SU-DHL-6 (cell line): ENCODE results near the gene GRIA1.

Experiments used
- H2AFZ ChIP-seq: fragments of 200-600 bp; sonication (generic); 2 replicates; pipeline ENCODE4 v1.6.1; 2014; ENCODE audit warnings: low read depth, mild to moderate bottlenecking, moderate library complexity, mixed read lengths, antibody characterized with exemption, low read length; ENCODE audit not compliant: severe bottlenecking
- H3F3A ChIP-seq: fragments of 200-600 bp; shearing (Covaris generic); 2 replicates; pipeline ENCODE4 v1.6.0; 2016; ENCODE audit warnings: antibody characterized with exemption, mild to moderate bottlenecking; ENCODE audit not compliant: insufficient read depth
- H3K27ac ChIP-seq: fragments of 200-600 bp; sonication (generic); 2 replicates; pipeline ENCODE4 v1.5.1; 2016; ENCODE audit warnings: low read depth, mild to moderate bottlenecking, low read length, moderate library complexity, mixed read lengths
- H3K27me3 ChIP-seq: fragments of 200-600 bp; sonication (generic), shearing (Covaris generic); 2 replicates; pipeline ENCODE4 v1.6.0; 2014; ENCODE audit warnings: mild to moderate bottlenecking, low read length
- H3K36me3 ChIP-seq: fragments of 200-600 bp; sonication (generic); 2 replicates; pipeline ENCODE4 v1.6.1; 2014; ENCODE audit warnings: mild to moderate bottlenecking, low read length, mixed read lengths
- H3K4me2 ChIP-seq: fragments of 300-600, 200-600 bp; shearing (Covaris generic), sonication (generic); 2 replicates; pipeline ENCODE4 v1.6.0; 2014; ENCODE audit warnings: low read length, low read depth, mild to moderate bottlenecking; ENCODE audit not compliant: poor library complexity, severe bottlenecking
- H3K4me3 ChIP-seq: fragments of 200-600 bp; sonication (generic); 2 replicates; pipeline ENCODE4 v1.5.1; 2014; ENCODE audit warnings: antibody characterized with exemption, low read length, mild to moderate bottlenecking, mixed read lengths; ENCODE audit not compliant: insufficient read depth, poor library complexity, severe bottlenecking
- H3K79me2 ChIP-seq: fragments of 200-600 bp; sonication (generic); 2 replicates; pipeline ENCODE4 v1.6.1; 2014; ENCODE audit warnings: mild to moderate bottlenecking, low read length, moderate library complexity; ENCODE audit not compliant: insufficient read depth
- H3K9ac ChIP-seq: fragments of 200-600 bp; sonication (generic); 2 replicates; pipeline ENCODE4 v1.7.0; 2014; ENCODE audit warnings: mild to moderate bottlenecking, low read length
- H3K9me2 ChIP-seq: fragments of 200-600 bp; sonication (generic); replicated peaks from 2 replicates; pipeline ENCODE4 v1.6.1; 2014; ENCODE audit warnings: low read length; ENCODE audit not compliant: insufficient read depth
- H3K9me3 ChIP-seq: fragments of 200-600 bp; sonication (generic); 2 replicates; pipeline ENCODE4 v1.6.1; 2014; ENCODE audit warnings: low read length, mixed read lengths; ENCODE audit not compliant: insufficient read depth
- H4K20me1 ChIP-seq: fragments of 200-600 bp; sonication (generic); 2 replicates; pipeline ENCODE4 v1.6.1; 2014; ENCODE audit warnings: low read depth, mild to moderate bottlenecking, antibody characterized with exemption, low read length, moderate library complexity, mixed read lengths
- EZH2phosphoT487 ChIP-seq: fragments of 200-600 bp; sonication (generic), shearing (Covaris generic); conservative IDR thresholded peaks from 2 replicates; pipeline ENCODE4 v1.6.1; 2018; ENCODE audit warnings: mild to moderate bottlenecking, antibody characterized with exemption, low read length, moderate library complexity, mixed read lengths
- TF ChIP-seq, protein P1 (sequence below): fragments of 200-600 bp; sonication (generic); IDR thresholded peaks from one replicate; pipeline ENCODE4 v1.5.1; 2017; ENCODE audit warnings: antibody characterized with exemption, mild to moderate bottlenecking, low read length, moderate library complexity; ENCODE audit not compliant: insufficient read depth, poor library complexity, severe bottlenecking

GRIA1 gene

GRCh38 chr5:153623124-153623523 lies 132.7 kb downstream of the GRIA1 start:
- Histone ChIP-seq H3K27me3 (no peaks in the 10 kb centered on the region), H3K79me2 (no peaks in the 10 kb centered on the region), H3K9me2 (no peaks in the 10 kb centered on the region), H3F3A (no peaks in the 10 kb centered on the region), H3K27ac (no peak overlapping the region), H2AFZ (no peak overlapping the region), H3K4me3 (no peak overlapping the region), H3K9ac (no peak overlapping the region), H3K4me2 (no peak overlapping the region), H4K20me1 (no peaks in the 10 kb centered on the region), H3K36me3 (no peaks in the 10 kb centered on the region), H3K9me3 (no peaks in the 10 kb centered on the region)
- no peak for TF ChIP-seq EZH2phosphoT487
- TF ChIP-seq, protein P1, sequence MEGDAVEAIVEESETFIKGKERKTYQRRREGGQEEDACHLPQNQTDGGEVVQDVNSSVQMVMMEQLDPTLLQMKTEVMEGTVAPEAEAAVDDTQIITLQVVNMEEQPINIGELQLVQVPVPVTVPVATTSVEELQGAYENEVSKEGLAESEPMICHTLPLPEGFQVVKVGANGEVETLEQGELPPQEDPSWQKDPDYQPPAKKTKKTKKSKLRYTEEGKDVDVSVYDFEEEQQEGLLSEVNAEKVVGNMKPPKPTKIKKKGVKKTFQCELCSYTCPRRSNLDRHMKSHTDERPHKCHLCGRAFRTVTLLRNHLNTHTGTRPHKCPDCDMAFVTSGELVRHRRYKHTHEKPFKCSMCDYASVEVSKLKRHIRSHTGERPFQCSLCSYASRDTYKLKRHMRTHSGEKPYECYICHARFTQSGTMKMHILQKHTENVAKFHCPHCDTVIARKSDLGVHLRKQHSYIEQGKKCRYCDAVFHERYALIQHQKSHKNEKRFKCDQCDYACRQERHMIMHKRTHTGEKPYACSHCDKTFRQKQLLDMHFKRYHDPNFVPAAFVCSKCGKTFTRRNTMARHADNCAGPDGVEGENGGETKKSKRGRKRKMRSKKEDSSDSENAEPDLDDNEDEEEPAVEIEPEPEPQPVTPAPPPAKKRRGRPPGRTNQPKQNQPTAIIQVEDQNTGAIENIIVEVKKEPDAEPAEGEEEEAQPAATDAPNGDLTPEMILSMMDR, result no peak

DNA sequence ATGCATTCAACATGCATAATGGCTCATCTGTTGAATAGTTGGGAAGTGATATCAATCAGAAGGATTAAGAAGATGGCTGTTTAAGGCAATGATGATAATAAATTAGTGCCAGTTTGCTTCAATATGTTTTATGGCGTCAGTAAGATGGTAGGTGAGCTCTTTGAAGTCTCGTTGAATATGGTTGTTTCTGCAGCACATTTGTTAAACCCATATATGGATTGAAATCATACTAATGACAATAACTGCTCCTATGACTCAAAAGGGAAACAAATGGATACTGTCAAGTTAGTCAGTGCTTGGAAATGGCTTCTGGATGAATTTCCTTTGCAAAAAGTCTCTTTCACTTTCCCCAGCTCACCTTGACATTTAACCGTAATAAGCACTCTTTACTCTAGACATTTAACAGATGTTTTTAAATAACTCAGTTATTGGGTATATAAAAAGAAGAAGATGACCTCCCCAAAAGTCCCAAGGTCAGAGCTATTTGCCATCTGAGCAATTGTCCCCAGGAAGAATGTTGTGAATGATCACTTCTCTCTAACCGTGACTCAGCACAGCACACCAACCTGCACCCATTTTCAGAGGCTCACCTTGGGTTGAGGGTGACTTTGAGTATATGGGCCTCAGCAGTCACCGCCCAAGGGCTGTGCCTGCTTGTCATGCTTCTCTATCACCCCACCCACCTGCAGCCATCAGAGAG lies 133.4 kb downstream of the GRIA1 start:
- no peak overlapping the region for H3K9ac ChIP-seq
- TF ChIP-seq, protein P1, result no peak
- no peak for TF ChIP-seq EZH2phosphoT487
- H3K79me2 ChIP-seq, result no peaks in the 10 kb centered on the region
- no peaks in the 10 kb centered on the region for H4K20me1 ChIP-seq
- no peak overlapping the region for H2AFZ ChIP-seq
- H3K4me3 ChIP-seq, result no peak overlapping the region
- H3K36me3 ChIP-seq, result no peaks in the 10 kb centered on the region
- no peaks in the 10 kb centered on the region for H3K9me3 ChIP-seq
- H3K27ac ChIP-seq, result no peak overlapping the region
- H3K27me3 ChIP-seq, result no peaks in the 10 kb centered on the region
- no peaks in the 10 kb centered on the region for H3K9me2 ChIP-seq
- no peaks in the 10 kb centered on the region for H3F3A ChIP-seq
- H3K4me2 ChIP-seq, result no peak overlapping the region

DNA sequence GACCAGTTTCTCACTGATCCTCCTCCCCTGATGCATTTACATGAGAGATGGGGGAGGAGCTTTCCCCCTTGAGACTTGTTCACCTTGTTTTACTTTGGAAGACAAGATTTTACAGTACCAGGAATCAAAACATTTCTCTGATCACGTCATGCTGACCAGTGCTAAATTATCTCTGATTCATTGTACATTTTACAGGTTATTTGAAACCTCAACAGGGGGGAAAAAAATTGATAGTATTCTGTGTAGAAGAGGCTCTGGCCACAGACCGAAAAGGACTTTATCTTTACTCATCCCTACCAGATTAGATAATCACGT lies 133.9 kb downstream of the GRIA1 start:
- Histone ChIP-seq H3K4me3 (no peak overlapping the region), H4K20me1 (no peaks in the 10 kb centered on the region), H3K79me2 (no peaks in the 10 kb centered on the region), H3F3A (no peaks in the 10 kb centered on the region), H3K4me2 (no peak overlapping the region), H2AFZ (no peak overlapping the region), H3K27ac (no peak overlapping the region), H3K9me2 (no peaks in the 10 kb centered on the region), H3K9me3 (no peaks in the 10 kb centered on the region), H3K9ac (no peak overlapping the region), H3K27me3 (no peaks in the 10 kb centered on the region), H3K36me3 (no peaks in the 10 kb centered on the region)
- no peak for TF ChIP-seq EZH2phosphoT487
- TF ChIP-seq, protein P1, result no peak
